Erythroblast (primary cell): ENCODE measurements around the gene CACNG6.

Experiments used
- GATA1 ChIP-seq: IDR thresholded peaks from 2 replicates; pipeline ENCODE4 v1.6.1; 2011; ENCODE audit warnings: low read depth, mild to moderate bottlenecking, control low read depth, low read length, moderate library complexity
- POLR2A ChIP-seq: IDR thresholded peaks from 2 replicates; pipeline ENCODE4 v1.6.1; 2011; ENCODE audit warnings: mild to moderate bottlenecking, low read length

GRCh38 chr19:53958823-53959757, 32.3 kb upstream of the CACNG6 start:
- TF ChIP-seq POLR2A (no peak), GATA1 (no peak)
